ENCODE measurements around the gene CD84.

The CD84 gene

DNA sequence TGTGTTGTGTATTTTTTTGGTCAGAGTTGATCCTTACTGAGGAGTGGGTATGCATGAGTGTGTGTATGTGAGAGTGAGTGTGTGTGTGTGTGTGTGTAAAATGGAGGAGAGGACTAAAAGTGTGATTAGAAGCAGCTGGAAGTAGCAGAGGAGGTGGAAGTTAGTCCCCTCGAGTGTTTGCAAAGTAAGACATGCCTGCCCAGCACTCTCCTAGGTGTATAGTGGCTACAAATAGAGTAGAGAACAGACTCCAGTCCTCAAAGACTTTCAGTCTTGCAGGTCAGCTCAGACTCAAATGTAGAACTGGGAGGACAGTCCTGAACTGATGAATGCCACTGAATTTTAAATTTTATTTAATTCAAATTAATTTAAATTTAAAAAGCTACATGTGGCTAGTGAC lies 39.0 kb upstream of the CD84 start:
- H3K27ac ChIP-seq (replicated peaks): no peak overlapping the region
- no peak for DNase-seq (ENCODE audit: low read depth in 1 of 2, low spot score in 1 of 2)
- H3K27me3 ChIP-seq (ENCODE audit: insufficient read depth, poor library complexity, severe bottlenecking): no peaks in the 10 kb centered on the region
- TF ChIP-seq SPI1 (IDR thresholded peaks at IDR 0.05; ENCODE audit: borderline replicate concordance, low read depth) (no peak), REST (IDR thresholded peaks at IDR 0.05; ENCODE audit: insufficient replicate concordance, low read depth) (no peak), GABPA (IDR thresholded peaks at IDR 0.05; ENCODE audit: low read depth) (no peak), POLR2AphosphoS5 (IDR thresholded peaks at IDR 0.05; ENCODE audit: low read depth) (no peak)
- TF ChIP-seq, protein P1, sequence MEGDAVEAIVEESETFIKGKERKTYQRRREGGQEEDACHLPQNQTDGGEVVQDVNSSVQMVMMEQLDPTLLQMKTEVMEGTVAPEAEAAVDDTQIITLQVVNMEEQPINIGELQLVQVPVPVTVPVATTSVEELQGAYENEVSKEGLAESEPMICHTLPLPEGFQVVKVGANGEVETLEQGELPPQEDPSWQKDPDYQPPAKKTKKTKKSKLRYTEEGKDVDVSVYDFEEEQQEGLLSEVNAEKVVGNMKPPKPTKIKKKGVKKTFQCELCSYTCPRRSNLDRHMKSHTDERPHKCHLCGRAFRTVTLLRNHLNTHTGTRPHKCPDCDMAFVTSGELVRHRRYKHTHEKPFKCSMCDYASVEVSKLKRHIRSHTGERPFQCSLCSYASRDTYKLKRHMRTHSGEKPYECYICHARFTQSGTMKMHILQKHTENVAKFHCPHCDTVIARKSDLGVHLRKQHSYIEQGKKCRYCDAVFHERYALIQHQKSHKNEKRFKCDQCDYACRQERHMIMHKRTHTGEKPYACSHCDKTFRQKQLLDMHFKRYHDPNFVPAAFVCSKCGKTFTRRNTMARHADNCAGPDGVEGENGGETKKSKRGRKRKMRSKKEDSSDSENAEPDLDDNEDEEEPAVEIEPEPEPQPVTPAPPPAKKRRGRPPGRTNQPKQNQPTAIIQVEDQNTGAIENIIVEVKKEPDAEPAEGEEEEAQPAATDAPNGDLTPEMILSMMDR (IDR thresholded peaks at IDR 0.05; ENCODE audit: insufficient read depth, low read length): no peak
- H3K4me3 ChIP-seq (replicated peaks; ENCODE audit: insufficient read depth, low read length): no peak overlapping the region

GRCh38 chr1:160615660-160616059 lies 36.4 kb upstream of the CD84 start:
- H3K4me3 ChIP-seq (replicated peaks; ENCODE audit: insufficient read depth, low read length): no peak overlapping the region
- H3K27ac ChIP-seq (replicated peaks): no peak overlapping the region
- no peak for TF ChIP-seq SPI1 (IDR thresholded peaks at IDR 0.05; ENCODE audit: borderline replicate concordance, low read depth)
- TF ChIP-seq REST (IDR thresholded peaks at IDR 0.05; ENCODE audit: insufficient replicate concordance, low read depth): no peak
- TF ChIP-seq POLR2AphosphoS5 (IDR thresholded peaks at IDR 0.05; ENCODE audit: low read depth): no peak
- TF ChIP-seq GABPA (IDR thresholded peaks at IDR 0.05; ENCODE audit: low read depth): no peak
- TF ChIP-seq, protein P1 (IDR thresholded peaks at IDR 0.05; ENCODE audit: insufficient read depth, low read length): no peak
- H3K27me3 ChIP-seq (ENCODE audit: insufficient read depth, poor library complexity, severe bottlenecking): no peaks in the 10 kb centered on the region
- no peak for DNase-seq (ENCODE audit: low read depth in 1 of 2, low spot score in 1 of 2)

GRCh38 chr1:160614410-160614809 lies 35.1 kb upstream of the CD84 start:
- Histone ChIP-seq H3K4me3 (replicated peaks; ENCODE audit: insufficient read depth, low read length) (no peak overlapping the region), H3K27ac (replicated peaks) (no peak overlapping the region), H3K27me3 (ENCODE audit: insufficient read depth, poor library complexity, severe bottlenecking) (no peaks in the 10 kb centered on the region)
- TF ChIP-seq REST (IDR thresholded peaks at IDR 0.05; ENCODE audit: insufficient replicate concordance, low read depth): no peak
- TF ChIP-seq, protein P1 (IDR thresholded peaks at IDR 0.05; ENCODE audit: insufficient read depth, low read length): no peak
- no peak for TF ChIP-seq POLR2AphosphoS5 (IDR thresholded peaks at IDR 0.05; ENCODE audit: low read depth)
- no peak for TF ChIP-seq SPI1 (IDR thresholded peaks at IDR 0.05; ENCODE audit: borderline replicate concordance, low read depth)
- no peak for TF ChIP-seq GABPA (IDR thresholded peaks at IDR 0.05; ENCODE audit: low read depth)
- DNase-seq (ENCODE audit: low read depth in 1 of 2, low spot score in 1 of 2): no peak
